Erythroblast (primary cell): ENCODE results near the gene C1orf105.

ENCODE experiments used
- DNase-seq, 2 experiments: peaks; one replicate each; lab custom pipeline; 2025; lab: John Stamatoyannopoulos, UW
- GATA1 ChIP-seq: IDR thresholded peaks from 2 replicates; pipeline ENCODE4 v1.6.1; 2011; ENCODE audit warnings: low read depth, mild to moderate bottlenecking, control low read depth, low read length, moderate library complexity
- POLR2A ChIP-seq: IDR thresholded peaks from 2 replicates; pipeline ENCODE4 v1.6.1; 2011; ENCODE audit warnings: mild to moderate bottlenecking, low read length

C1orf105 gene

GRCh38 chr1:172449585-172450523 lies 29.4 kb downstream of the C1orf105 start:
- TF ChIP-seq GATA1 (no peak), POLR2A (peak; percentile 33)
- DNase-seq, result peak; percentile 80 to 81

GRCh38 chr1:172450524-172450885 lies 30.0 kb downstream of the C1orf105 start:
- TF ChIP-seq GATA1 (no peak), POLR2A (no peak)

GRCh38 chr1:172451002-172451443 lies 30.5 kb downstream of the C1orf105 start:
- peak; percentile 79 for TF ChIP-seq POLR2A
- TF ChIP-seq GATA1, result no peak
- DNase-seq, result peak; percentile 74 to 78

More at GRCh38 chr1:172450524-172450885, 30.0 kb downstream of the C1orf105 start:
- peak in 1 of 2 experiments; percentile 31 for DNase-seq

DNA sequence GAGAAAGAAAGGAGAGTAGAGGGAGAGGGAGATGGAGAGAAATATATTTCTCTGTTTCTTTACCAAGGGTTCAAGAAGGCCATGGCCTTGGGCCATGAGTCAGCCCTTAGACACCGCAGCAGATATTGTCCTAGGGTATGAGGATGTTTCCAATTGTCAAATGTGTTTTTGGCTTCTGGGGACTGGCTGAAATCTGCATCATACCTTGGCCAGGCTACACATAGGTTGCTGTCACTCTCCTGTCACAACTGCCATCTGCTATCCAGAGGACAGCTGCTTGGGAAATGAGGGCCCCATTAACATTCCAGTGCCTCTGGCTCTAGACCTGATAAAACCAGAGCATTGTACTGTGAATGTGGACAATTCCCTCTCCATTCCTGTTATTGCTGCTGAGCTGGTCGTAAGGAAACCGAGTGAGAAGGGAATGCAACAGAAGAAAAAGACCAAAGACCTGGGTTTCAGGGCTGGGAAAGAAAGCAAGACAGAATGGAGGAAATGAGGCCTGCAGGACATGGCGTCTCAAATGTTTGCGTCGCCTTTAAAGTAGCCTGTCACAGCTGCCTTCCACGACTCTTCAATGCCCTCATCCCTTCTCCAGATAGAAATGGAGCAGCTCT lies 32.2 kb downstream of the C1orf105 start:
- DNase-seq, result peak in 1 of 2 experiments; percentile 23
- TF ChIP-seq GATA1 (no peak), POLR2A (no peak)

DNA sequence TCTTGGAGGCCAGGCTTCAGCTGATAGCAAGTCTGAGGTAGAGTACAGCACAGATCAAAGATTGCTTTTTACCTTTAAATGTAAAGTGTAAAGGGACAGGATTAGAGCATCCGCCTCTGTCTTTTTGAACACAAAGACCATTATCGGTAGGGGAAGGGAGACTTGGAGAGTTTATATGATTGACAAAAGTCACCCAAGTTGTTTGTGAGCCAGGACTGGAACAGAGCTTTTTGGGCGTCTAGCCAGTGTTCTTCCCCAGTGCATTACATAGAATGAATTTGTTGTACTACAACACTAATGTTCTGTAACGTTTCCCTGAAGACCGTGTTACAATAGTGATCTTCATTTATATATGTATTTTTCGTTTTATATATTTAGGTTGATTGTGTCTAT lies 32.7 kb downstream of the C1orf105 start:
- DNase-seq, result peak in 1 of 2 experiments; percentile 36
- no peak for TF ChIP-seq GATA1
- TF ChIP-seq POLR2A, result no peak

DNA sequence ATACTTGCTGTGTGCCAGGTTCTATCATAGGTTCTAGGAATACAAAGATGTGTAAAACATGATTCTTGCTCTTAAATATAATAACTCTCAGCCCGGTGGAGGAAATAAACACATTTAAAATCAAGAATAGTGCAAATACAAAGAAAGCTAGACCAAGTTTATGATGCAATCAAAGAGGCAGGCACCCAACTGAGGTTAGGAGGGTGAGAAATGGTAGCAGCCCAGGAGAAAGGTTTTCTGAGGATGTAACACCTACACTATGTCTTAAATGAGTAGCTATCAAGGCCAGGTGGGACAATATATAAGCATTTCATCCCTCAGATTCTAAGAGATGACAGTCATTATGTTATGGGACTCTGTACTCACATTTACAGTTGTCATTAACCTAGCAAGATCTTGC lies 33.1 kb downstream of the C1orf105 start:
- no peak for TF ChIP-seq GATA1
- DNase-seq, result no peak

- DNase-seq, result no peak
- no peak for TF ChIP-seq GATA1
- no peak for TF ChIP-seq POLR2A
These were observed 35.0 kb downstream of the C1orf105 start for GRCh38 chr1:172455451-172455850.

- peak; percentile 93 to 99 for DNase-seq
- peak; percentile 97 for TF ChIP-seq GATA1
- TF ChIP-seq POLR2A, result peak; percentile 93
These were observed 35.9 kb downstream of the C1orf105 start for GRCh38 chr1:172456344-172456769.

- DNase-seq, result no peak
- TF ChIP-seq POLR2A (no peak), GATA1 (no peak)
These were observed 37.1 kb downstream of the C1orf105 start for GRCh38 chr1:172457479-172458130.

GRCh38 chr1:172460177-172460576 lies 39.7 kb downstream of the C1orf105 start:
- DNase-seq, result peak in 1 of 2 experiments; percentile 29
- TF ChIP-seq POLR2A, result no peak
- no peak for TF ChIP-seq GATA1

- TF ChIP-seq POLR2A (no peak), GATA1 (no peak)
- DNase-seq, result no peak
These were observed 40.4 kb downstream of the C1orf105 start for GRCh38 chr1:172460887-172461315.

DNA sequence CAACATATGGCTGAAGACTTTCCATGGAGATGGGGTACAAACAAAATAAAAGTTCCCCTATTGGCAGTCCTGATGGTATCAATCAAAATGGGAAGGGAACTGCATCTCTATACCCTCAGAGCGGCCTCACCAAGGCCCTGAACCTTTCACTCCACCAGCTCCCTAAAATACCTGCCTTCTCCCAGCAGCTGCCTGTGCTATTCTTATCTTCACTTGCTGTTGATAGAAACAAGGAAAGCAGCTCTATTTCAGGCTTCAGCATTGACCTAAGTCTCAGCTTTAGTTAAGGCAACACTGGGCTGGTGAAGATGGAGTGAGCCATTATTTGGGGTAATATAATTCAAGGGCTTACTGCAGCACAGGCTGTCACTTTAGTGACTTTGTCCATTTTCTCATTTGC lies 45.1 kb downstream of the C1orf105 start:
- TF ChIP-seq GATA1, result no peak
- TF ChIP-seq POLR2A, result no peak
- DNase-seq, result no peak

- TF ChIP-seq POLR2A, result no peak
- no peak for TF ChIP-seq GATA1
- DNase-seq, result no peak
These were observed 46.4 kb downstream of the C1orf105 start for GRCh38 chr1:172466795-172467407.

GRCh38 chr1:172467446-172467845 lies 47.0 kb downstream of the C1orf105 start:
- TF ChIP-seq GATA1, result no peak
- TF ChIP-seq POLR2A, result no peak
- no peak for DNase-seq
